ENCODE results near the gene EFNB3. TPM values are rescaled to one million over a fixed set of nuclear protein-coding genes. Genes with fewer than 3 reads are reported as not detected.

Gene EFNB3
- total and polyA plus RNA-seq, 2 of the 13 experiments (the other 11 are each of a cell fraction or from before 2014, with no cell fraction given), result 0.07 to 0.25 TPM

DNA sequence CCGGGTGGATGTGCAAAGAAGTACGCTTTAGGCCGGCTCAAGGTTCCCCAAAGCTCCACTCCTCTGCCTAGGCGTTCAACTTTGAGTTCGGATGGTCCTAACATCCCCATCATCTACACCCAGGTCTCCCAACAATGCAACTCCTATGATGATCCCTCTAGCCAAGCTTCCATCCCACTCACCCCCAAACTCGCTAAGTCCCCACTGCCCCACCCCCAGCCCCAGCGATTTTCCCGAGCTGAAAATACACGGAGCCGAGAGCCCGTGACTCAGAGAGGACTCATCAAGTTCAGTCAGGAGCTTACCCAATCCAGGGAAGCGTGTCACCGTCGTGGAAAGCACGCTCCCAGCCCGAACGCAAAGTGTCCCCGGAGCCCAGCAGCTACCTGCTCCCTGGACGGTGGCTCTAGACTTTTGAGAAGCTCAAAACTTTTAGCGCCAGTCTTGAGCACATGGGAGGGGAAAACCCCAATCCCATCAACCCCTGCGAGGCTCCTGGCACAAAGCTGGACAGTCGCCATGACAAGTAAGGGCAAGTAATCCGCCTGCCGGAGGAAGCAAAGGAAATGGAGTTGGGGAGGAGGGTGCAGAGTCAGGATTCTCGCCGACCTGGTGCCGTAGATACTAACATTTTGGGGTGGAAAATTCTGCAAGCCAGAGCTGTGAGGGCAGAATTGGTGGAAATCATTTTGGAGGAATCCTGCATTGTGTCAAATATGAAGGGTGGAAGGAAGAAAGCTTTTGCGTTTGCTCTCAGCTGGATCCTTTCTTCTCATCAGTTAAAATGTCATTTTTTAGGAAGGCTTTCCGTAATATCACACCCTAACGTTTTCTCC, 17.7 kb upstream of the EFNB3 start, which contains the start of gene TP53 (continued):
- TF ChIP-seq, protein P1, sequence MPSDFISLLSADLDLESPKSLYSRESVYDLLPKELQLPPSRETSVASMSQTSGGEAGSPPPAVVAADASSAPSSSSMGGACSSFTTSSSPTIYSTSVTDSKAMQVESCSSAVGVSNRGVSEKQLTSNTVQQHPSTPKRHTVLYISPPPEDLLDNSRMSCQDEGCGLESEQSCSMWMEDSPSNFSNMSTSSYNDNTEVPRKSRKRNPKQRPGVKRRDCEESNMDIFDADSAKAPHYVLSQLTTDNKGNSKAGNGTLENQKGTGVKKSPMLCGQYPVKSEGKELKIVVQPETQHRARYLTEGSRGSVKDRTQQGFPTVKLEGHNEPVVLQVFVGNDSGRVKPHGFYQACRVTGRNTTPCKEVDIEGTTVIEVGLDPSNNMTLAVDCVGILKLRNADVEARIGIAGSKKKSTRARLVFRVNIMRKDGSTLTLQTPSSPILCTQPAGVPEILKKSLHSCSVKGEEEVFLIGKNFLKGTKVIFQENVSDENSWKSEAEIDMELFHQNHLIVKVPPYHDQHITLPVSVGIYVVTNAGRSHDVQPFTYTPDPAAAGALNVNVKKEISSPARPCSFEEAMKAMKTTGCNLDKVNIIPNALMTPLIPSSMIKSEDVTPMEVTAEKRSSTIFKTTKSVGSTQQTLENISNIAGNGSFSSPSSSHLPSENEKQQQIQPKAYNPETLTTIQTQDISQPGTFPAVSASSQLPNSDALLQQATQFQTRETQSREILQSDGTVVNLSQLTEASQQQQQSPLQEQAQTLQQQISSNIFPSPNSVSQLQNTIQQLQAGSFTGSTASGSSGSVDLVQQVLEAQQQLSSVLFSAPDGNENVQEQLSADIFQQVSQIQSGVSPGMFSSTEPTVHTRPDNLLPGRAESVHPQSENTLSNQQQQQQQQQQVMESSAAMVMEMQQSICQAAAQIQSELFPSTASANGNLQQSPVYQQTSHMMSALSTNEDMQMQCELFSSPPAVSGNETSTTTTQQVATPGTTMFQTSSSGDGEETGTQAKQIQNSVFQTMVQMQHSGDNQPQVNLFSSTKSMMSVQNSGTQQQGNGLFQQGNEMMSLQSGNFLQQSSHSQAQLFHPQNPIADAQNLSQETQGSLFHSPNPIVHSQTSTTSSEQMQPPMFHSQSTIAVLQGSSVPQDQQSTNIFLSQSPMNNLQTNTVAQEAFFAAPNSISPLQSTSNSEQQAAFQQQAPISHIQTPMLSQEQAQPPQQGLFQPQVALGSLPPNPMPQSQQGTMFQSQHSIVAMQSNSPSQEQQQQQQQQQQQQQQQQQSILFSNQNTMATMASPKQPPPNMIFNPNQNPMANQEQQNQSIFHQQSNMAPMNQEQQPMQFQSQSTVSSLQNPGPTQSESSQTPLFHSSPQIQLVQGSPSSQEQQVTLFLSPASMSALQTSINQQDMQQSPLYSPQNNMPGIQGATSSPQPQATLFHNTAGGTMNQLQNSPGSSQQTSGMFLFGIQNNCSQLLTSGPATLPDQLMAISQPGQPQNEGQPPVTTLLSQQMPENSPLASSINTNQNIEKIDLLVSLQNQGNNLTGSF (CRISPR knock-in tag; IDR thresholded peaks at IDR 0.05), result no peak
- TF ChIP-seq, protein P2, sequence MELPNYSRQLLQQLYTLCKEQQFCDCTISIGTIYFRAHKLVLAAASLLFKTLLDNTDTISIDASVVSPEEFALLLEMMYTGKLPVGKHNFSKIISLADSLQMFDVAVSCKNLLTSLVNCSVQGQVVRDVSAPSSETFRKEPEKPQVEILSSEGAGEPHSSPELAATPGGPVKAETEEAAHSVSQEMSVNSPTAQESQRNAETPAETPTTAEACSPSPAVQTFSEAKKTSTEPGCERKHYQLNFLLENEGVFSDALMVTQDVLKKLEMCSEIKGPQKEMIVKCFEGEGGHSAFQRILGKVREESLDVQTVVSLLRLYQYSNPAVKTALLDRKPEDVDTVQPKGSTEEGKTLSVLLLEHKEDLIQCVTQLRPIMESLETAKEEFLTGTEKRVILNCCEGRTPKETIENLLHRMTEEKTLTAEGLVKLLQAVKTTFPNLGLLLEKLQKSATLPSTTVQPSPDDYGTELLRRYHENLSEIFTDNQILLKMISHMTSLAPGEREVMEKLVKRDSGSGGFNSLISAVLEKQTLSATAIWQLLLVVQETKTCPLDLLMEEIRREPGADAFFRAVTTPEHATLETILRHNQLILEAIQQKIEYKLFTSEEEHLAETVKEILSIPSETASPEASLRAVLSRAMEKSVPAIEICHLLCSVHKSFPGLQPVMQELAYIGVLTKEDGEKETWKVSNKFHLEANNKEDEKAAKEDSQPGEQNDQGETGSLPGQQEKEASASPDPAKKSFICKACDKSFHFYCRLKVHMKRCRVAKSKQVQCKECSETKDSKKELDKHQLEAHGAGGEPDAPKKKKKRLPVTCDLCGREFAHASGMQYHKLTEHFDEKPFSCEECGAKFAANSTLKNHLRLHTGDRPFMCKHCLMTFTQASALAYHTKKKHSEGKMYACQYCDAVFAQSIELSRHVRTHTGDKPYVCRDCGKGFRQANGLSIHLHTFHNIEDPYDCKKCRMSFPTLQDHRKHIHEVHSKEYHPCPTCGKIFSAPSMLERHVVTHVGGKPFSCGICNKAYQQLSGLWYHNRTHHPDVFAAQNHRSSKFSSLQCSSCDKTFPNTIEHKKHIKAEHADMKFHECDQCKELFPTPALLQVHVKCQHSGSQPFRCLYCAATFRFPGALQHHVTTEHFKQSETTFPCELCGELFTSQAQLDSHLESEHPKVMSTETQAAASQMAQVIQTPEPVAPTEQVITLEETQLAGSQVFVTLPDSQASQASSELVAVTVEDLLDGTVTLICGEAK (IDR thresholded peaks at IDR 0.05), result no peak
- TF ChIP-seq, protein P2 (CRISPR knock-in tag; IDR thresholded peaks at IDR 0.05), result peak; percentile 47; the same call in 1 of the 2 replicates
- TF ChIP-seq BRD4 (CRISPR knock-in tag; IDR thresholded peaks at IDR 0.05) (no peak; the same call in 1 of the 2 replicates), ZBTB3 (CRISPR knock-in tag; IDR thresholded peaks at IDR 0.05; ENCODE audit: borderline replicate concordance, low read depth) (no peak), KLF6 (CRISPR knock-in tag; IDR thresholded peaks at IDR 0.05) (peak; percentile 65; the same call in 1 of the 2 replicates), ZEB1 (IDR thresholded peaks at IDR 0.05; ENCODE audit: insufficient replicate concordance, low read depth) (peak; percentile 8), MYC (CRISPR knock-in tag; IDR thresholded peaks at IDR 0.05; ENCODE audit: borderline replicate concordance) (peak; percentile 98), ZFP37 (CRISPR knock-in tag; IDR thresholded peaks at IDR 0.05; ENCODE audit: borderline replicate concordance) (0 out of 2 replicates have a peak, but pooled peaks have one; percentile 74), RBM39 (IDR thresholded peaks at IDR 0.05; ENCODE audit: low read depth, low read length, poor library complexity, severe bottlenecking) (peak; percentile 45), SALL1 (CRISPR knock-in tag; IDR thresholded peaks at IDR 0.05) (peak; percentile 65)

Data from HepG2 (cell line).